ENCODE data around the gene SORCS1. TPM values are rescaled to one million over a fixed set of nuclear protein-coding genes. Genes with fewer than 3 reads are reported as not detected.
A peak's percentile ranks its signal among the peaks of the same experiment; 100 is the strongest.

SORCS1 gene
- total RNA-seq, 4 donors from 2014 or later = 7.1 to 16.7 (median 10.7) TPM

GRCh38 chr10:106712988-106713387, 451.5 kb downstream of the SORCS1 start:
- Histone ChIP-seq H3K9me3 (no peaks in the 10 kb centered on the region), H3K27ac (replicated peaks in 1 of 4) (no peak overlapping the region), H3K4me3 (no peak overlapping the region), H3K36me3 (no peaks in the 10 kb centered on the region), H3K4me1 (no peaks in the 10 kb centered on the region), H3K27me3 (peaks cover 0 to 6% (median 0%) of the 10 kb centered on the region in 4 donors)
- TF ChIP-seq CTCF (IDR thresholded peaks at IDR 0.05) = no peak
- TF ChIP-seq POLR2AphosphoS5 (IDR thresholded peaks at IDR 0.05) = no peak
- no peak for TF ChIP-seq POLR2A (IDR thresholded peaks at IDR 0.05; ENCODE audit: low read depth)
- TF ChIP-seq EP300 (IDR thresholded peaks at IDR 0.05) = no peak
- no peak for DNase-seq (ENCODE audit: extremely low spot score)
- intact Hi-C loops (cut with DNase I) = no loop called here
- 100% methylated on average over 1 of the region's 1 CpG for WGBS

GRCh38 chr10:106711313-106711906, 453.1 kb downstream of the SORCS1 start:
- Histone ChIP-seq H3K9me3 (no peaks in the 10 kb centered on the region), H3K27ac (replicated peaks in 1 of 4) (no peak overlapping the region), H3K4me1 (no peaks in the 10 kb centered on the region), H3K4me3 (no peak overlapping the region), H3K36me3 (no peaks in the 10 kb centered on the region), H3K27me3 (peaks cover 0 to 6% (median 0%) of the 10 kb centered on the region in 4 donors)
- WGBS = 84% methylated on average over 6 of the region's 6 CpGs
- TF ChIP-seq EP300 (IDR thresholded peaks at IDR 0.05) (no peak), POLR2A (IDR thresholded peaks at IDR 0.05; ENCODE audit: low read depth) (no peak), POLR2AphosphoS5 (IDR thresholded peaks at IDR 0.05) (no peak), CTCF (IDR thresholded peaks at IDR 0.05) (peak; percentile 14 to 61 (median 49))
- intact Hi-C loops (cut with DNase I) = no loop called here
- no peak for DNase-seq (ENCODE audit: extremely low spot score)

- DNase-seq (ENCODE audit: extremely low spot score) = no peak
- intact Hi-C loops (cut with DNase I) = no loop called here
- Histone ChIP-seq H3K36me3 (no peaks in the 10 kb centered on the region), H3K27me3 (peaks cover 0 to 6% (median 0%) of the 10 kb centered on the region in 4 donors), H3K9me3 (no peaks in the 10 kb centered on the region), H3K27ac (replicated peaks in 1 of 4) (no peak overlapping the region), H3K4me1 (no peaks in the 10 kb centered on the region), H3K4me3 (no peak overlapping the region)
- 78% methylated on average over 2 of the region's 2 CpGs for WGBS
- TF ChIP-seq POLR2A (IDR thresholded peaks at IDR 0.05; ENCODE audit: low read depth) (no peak), CTCF (IDR thresholded peaks at IDR 0.05) (no peak), EP300 (IDR thresholded peaks at IDR 0.05) (no peak), POLR2AphosphoS5 (IDR thresholded peaks at IDR 0.05) (no peak)
Observed at GRCh38 chr10:106708506-106708905, 456.0 kb downstream of the SORCS1 start.

- WGBS = 71% methylated on average over 3 of the region's 3 CpGs
- H3K36me3 ChIP-seq = no peaks in the 10 kb centered on the region
- no peak overlapping the region for H3K4me3 ChIP-seq
- no peak overlapping the region for H3K27ac ChIP-seq (replicated peaks in 1 of 4)
- DNase-seq (ENCODE audit: extremely low spot score) = no peak
- TF ChIP-seq POLR2AphosphoS5 (IDR thresholded peaks at IDR 0.05) (no peak), EP300 (IDR thresholded peaks at IDR 0.05) (no peak), POLR2A (IDR thresholded peaks at IDR 0.05; ENCODE audit: low read depth) (no peak), CTCF (IDR thresholded peaks at IDR 0.05) (no peak)
- no peaks in the 10 kb centered on the region for H3K4me1 ChIP-seq
- no peaks in the 10 kb centered on the region for H3K9me3 ChIP-seq
- peaks cover 0 to 6% (median 0%) of the 10 kb centered on the region in 4 donors for H3K27me3 ChIP-seq
- intact Hi-C loops (cut with DNase I) = no loop called here
Observed at GRCh38 chr10:106707657-106708056, 456.8 kb downstream of the SORCS1 start.

DNA sequence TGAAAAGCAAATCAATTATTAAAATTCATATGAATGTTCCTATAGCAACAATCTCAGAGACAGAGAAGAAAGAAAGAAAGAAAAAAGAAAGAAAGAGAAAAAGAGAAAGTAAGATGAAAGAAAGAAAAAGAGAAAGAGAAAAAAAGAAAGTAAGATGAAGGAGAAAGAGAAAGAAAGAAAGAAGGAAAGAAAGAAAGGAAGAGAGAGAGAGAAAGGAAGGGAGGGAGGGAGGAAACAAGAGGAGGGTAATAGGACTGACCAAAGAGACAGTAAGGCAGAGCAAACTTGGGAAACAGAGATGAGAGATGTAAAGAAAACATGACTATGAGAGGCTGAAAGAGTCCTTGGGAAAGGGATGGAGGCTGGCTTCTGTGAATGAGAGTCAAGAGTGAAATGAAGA, 458.4 kb downstream of the SORCS1 start:
- H3K4me3 ChIP-seq = no peak overlapping the region
- DNase-seq (ENCODE audit: extremely low spot score) = no peak
- no peaks in the 10 kb centered on the region for H3K4me1 ChIP-seq
- H3K36me3 ChIP-seq = no peaks in the 10 kb centered on the region
- TF ChIP-seq CTCF (IDR thresholded peaks at IDR 0.05) = no peak
- no peak for TF ChIP-seq EP300 (IDR thresholded peaks at IDR 0.05)
- no peak for TF ChIP-seq POLR2A (IDR thresholded peaks at IDR 0.05; ENCODE audit: low read depth)
- TF ChIP-seq POLR2AphosphoS5 (IDR thresholded peaks at IDR 0.05) = no peak
- no peaks in the 10 kb centered on the region for H3K9me3 ChIP-seq
- peaks cover 0 to 6% (median 0%) of the 10 kb centered on the region in 4 donors for H3K27me3 ChIP-seq
- intact Hi-C loops (cut with DNase I) = no loop called here
- no peak overlapping the region for H3K27ac ChIP-seq (replicated peaks in 1 of 4)

Data from esophagus muscularis mucosa (tissue), 4 donors.